OCI-LY1 (cell line): ENCODE results near the gene TEK.

Experiments used
- EZH2 ChIP-seq: fragments of 200-600 bp; sonication (generic), shearing (Covaris generic); IDR thresholded peaks from 2 replicates; pipeline ENCODE4 v1.8.0; 2017; ENCODE audit warnings: borderline replicate concordance, mixed run types, mild to moderate bottlenecking, antibody characterized with exemption, low read length, moderate library complexity, mixed read lengths
- TF ChIP-seq, protein P1 (sequence below): fragments of 200-600 bp; sonication (generic), shearing (Covaris generic); IDR thresholded peaks from 2 replicates; pipeline ENCODE4 v1.5.1; 2017; ENCODE audit warnings: mild to moderate bottlenecking, antibody characterized with exemption, low read length, moderate library complexity, mixed read lengths

DNA sequence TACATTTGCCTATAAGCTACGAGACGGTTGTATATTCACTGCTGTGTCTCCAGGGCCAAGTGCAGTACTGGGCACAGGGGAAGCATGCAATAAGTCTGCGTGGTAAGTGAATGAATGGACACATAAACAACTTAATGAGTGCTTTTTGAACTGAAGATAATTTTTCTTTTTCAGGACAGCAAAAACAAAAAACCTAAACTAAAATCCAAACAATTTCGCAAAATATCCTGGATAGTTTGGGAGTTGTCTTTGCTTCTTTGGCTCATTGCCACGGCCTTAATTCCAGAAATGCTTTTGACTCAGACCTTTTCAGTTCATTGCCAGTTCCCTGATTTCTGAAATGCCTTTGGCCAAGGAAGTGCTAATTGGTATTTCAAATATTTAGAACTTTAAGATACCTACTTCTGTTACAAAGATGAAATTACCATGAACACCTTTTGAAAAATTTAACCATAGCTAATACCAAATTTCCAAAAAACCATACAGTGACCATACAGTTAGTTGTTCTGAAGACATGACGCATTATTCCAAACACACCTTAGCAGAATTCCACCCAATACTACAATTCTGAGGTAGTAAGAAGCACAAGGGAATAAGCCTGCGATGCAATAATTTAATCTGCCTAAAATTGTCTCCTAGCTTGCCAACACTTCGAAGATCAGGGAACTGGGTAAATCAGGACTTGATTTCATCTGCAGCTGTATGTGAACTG lies 42.8 kb downstream of the TEK start:
- TF ChIP-seq EZH2, result no peak
- TF ChIP-seq, protein P1, sequence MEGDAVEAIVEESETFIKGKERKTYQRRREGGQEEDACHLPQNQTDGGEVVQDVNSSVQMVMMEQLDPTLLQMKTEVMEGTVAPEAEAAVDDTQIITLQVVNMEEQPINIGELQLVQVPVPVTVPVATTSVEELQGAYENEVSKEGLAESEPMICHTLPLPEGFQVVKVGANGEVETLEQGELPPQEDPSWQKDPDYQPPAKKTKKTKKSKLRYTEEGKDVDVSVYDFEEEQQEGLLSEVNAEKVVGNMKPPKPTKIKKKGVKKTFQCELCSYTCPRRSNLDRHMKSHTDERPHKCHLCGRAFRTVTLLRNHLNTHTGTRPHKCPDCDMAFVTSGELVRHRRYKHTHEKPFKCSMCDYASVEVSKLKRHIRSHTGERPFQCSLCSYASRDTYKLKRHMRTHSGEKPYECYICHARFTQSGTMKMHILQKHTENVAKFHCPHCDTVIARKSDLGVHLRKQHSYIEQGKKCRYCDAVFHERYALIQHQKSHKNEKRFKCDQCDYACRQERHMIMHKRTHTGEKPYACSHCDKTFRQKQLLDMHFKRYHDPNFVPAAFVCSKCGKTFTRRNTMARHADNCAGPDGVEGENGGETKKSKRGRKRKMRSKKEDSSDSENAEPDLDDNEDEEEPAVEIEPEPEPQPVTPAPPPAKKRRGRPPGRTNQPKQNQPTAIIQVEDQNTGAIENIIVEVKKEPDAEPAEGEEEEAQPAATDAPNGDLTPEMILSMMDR, result no peak
